ENCODE results near the gene RNU6-1. TPM values are rescaled to one million over a fixed set of nuclear protein-coding genes. Genes with fewer than 3 reads are reported as not detected.

The RNU6-1 gene
- polyA plus RNA-seq, 1 of the 3 experiments (the other 2 are of a cell fraction): not detected

GRCh38 chr15:67801926-67802914 lies 37.6 kb downstream of the RNU6-1 start:
- Histone ChIP-seq H3K4me1 (ENCODE audit: control insufficient read depth in 1 of 2, insufficient read depth in 2 of 2, low read depth in 1 of 2, low read length in 1 of 2) (peaks cover 0 to 8% of the 10 kb centered on the region in 2 experiments; a peak in 1 of 4 replicates), H3K79me2 (ENCODE audit: insufficient read depth) (no peaks in the 10 kb centered on the region), H3K36me3 (replicated peaks in 1 of 2; ENCODE audit: control insufficient read depth in 1 of 2, insufficient read depth in 2 of 2, low read length in 1 of 2) (no peaks in the 10 kb centered on the region), H3K27me3 (ENCODE audit: insufficient read depth) (no peaks in the 10 kb centered on the region), H3K9me3 (no peaks in the 10 kb centered on the region), H3K4me3 (ENCODE audit: low read depth in 2 of 2, low read length in 1 of 2) (no peak overlapping the region), H2AFZ (ENCODE audit: low read depth) (no peak overlapping the region), H3K9me2 (no peaks in the 10 kb centered on the region), H4K20me1 (ENCODE audit: insufficient read depth) (no peaks in the 10 kb centered on the region), H3K27ac (ENCODE audit: low read depth in 2 of 2, low read length in 1 of 2) (no peak overlapping the region), H3F3A (replicated peaks; ENCODE audit: insufficient read depth) (no peaks in the 10 kb centered on the region), H3K4me2 (no peak overlapping the region), H3K9ac (no peak overlapping the region)
- DNase-seq: no peak
- WGBS (ENCODE audit: low lambda C conversion rate): 91% methylated on average over 10 of the region's 19 CpGs
- CTCF ChIA-PET: no interaction called here
- POLR2A ChIA-PET: no interaction called here
- TF ChIP-seq RAD21 (IDR thresholded peaks at IDR 0.05; ENCODE audit: low read length) (no peak), TAF1 (IDR thresholded peaks at IDR 0.05; ENCODE audit: borderline replicate concordance, low read depth, low read length) (no peak), USF1 (IDR thresholded peaks at IDR 0.05; ENCODE audit: borderline replicate concordance, low read depth) (no peak), USF2 (IDR thresholded peaks at IDR 0.05; ENCODE audit: borderline replicate concordance, low read depth, low read length) (no peak), REST (IDR thresholded peaks at IDR 0.05; ENCODE audit: low read depth, low read length) (no peak), SIN3A (IDR thresholded peaks at IDR 0.05; ENCODE audit: borderline replicate concordance, low read depth, low read length) (no peak), POLR2AphosphoS5 (IDR thresholded peaks at IDR 0.05; ENCODE audit: low read depth, low read length) (no peak), NRF1 (IDR thresholded peaks at IDR 0.05; ENCODE audit: low read depth, low read length) (no peak), RFX5 (IDR thresholded peaks at IDR 0.05; ENCODE audit: low read length) (no peak), ELF1 (IDR thresholded peaks at IDR 0.05) (no peak), JUND (IDR thresholded peaks at IDR 0.05) (no peak), NFIC (IDR thresholded peaks at IDR 0.05; ENCODE audit: borderline replicate concordance) (no peak), FOXM1 (IDR thresholded peaks at IDR 0.05; ENCODE audit: low read depth) (no peak), TEAD4 (IDR thresholded peaks at IDR 0.05; ENCODE audit: borderline replicate concordance, insufficient read depth) (no peak), RXRA (IDR thresholded peaks at IDR 0.05; ENCODE audit: borderline replicate concordance, low read depth) (no peak), CTCF (IDR thresholded peaks at IDR 0.05) (no peak), YY1 (IDR thresholded peaks at IDR 0.05; ENCODE audit: low read depth) (no peak)
- TF ChIP-seq, protein P1, sequence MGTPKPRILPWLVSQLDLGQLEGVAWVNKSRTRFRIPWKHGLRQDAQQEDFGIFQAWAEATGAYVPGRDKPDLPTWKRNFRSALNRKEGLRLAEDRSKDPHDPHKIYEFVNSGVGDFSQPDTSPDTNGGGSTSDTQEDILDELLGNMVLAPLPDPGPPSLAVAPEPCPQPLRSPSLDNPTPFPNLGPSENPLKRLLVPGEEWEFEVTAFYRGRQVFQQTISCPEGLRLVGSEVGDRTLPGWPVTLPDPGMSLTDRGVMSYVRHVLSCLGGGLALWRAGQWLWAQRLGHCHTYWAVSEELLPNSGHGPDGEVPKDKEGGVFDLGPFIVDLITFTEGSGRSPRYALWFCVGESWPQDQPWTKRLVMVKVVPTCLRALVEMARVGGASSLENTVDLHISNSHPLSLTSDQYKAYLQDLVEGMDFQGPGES (IDR thresholded peaks at IDR 0.05; ENCODE audit: low read depth, low read length): no peak
- TF ChIP-seq, protein P2, sequence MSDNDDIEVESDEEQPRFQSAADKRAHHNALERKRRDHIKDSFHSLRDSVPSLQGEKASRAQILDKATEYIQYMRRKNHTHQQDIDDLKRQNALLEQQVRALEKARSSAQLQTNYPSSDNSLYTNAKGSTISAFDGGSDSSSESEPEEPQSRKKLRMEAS (IDR thresholded peaks at IDR 0.05; ENCODE audit: low read depth): no peak
- TF ChIP-seq, protein P3, sequence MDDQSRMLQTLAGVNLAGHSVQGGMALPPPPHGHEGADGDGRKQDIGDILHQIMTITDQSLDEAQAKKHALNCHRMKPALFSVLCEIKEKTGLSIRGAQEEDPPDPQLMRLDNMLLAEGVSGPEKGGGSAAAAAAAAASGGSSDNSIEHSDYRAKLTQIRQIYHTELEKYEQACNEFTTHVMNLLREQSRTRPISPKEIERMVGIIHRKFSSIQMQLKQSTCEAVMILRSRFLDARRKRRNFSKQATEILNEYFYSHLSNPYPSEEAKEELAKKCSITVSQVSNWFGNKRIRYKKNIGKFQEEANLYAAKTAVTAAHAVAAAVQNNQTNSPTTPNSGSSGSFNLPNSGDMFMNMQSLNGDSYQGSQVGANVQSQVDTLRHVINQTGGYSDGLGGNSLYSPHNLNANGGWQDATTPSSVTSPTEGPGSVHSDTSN (IDR thresholded peaks at IDR 0.05): no peak

Data from SK-N-SH (cell line).